GM12865 (cell line): Measurements from ENCODE around the gene TRIM34.
"Not testable (repeated sequence)": the region's sequence is repeated elsewhere in the genome, so short reads cannot be mapped to it uniquely, and the experiment has no call there.

Experiments
- DNase-seq: peaks from one replicate; pipeline ENCODE4 v3.0.0; 2010; ENCODE audit warnings: low read depth
- H3K4me3 ChIP-seq: 2 replicates; pipeline ENCODE4 v1.5.1; 2011; ENCODE audit warnings: mild to moderate bottlenecking, low read depth, low read length, control low read depth
- TF ChIP-seq, protein P1 (sequence below): IDR thresholded peaks from 2 replicates; pipeline ENCODE4 v1.5.1; 2011; ENCODE audit warnings: low read length, control low read depth, low read depth, inconsistent platforms; ENCODE audit not compliant: insufficient read depth; ENCODE audit errors: missing control alignments

Gene TRIM34

DNA sequence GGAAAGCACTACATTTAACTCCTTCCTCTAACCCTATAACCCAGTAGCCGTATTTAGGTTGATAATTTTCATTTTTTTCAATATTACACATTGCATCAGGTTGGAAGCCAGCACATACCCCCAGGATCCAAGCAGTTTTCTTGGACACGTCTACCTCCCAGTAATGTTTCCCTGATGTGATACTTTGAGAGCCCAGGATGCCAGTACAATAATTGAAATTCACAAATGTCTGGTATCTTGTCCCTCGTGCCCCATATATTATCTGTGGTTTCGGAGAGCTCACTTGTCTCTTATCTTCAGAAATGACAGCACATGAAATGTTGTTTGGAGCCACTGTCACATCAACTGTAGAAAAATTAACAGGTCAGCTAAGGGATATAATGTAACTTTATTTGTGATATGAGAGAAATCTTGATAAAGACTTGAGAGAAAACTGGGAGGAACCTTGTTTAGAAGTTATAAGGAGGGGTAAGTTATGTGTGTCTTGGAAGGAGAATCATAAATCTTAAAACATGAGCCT lies 40.3 kb downstream of the TRIM34 start:
- DNase-seq = no peak
- H3K4me3 ChIP-seq = no peak overlapping the region
- TF ChIP-seq, protein P1, sequence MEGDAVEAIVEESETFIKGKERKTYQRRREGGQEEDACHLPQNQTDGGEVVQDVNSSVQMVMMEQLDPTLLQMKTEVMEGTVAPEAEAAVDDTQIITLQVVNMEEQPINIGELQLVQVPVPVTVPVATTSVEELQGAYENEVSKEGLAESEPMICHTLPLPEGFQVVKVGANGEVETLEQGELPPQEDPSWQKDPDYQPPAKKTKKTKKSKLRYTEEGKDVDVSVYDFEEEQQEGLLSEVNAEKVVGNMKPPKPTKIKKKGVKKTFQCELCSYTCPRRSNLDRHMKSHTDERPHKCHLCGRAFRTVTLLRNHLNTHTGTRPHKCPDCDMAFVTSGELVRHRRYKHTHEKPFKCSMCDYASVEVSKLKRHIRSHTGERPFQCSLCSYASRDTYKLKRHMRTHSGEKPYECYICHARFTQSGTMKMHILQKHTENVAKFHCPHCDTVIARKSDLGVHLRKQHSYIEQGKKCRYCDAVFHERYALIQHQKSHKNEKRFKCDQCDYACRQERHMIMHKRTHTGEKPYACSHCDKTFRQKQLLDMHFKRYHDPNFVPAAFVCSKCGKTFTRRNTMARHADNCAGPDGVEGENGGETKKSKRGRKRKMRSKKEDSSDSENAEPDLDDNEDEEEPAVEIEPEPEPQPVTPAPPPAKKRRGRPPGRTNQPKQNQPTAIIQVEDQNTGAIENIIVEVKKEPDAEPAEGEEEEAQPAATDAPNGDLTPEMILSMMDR = no peak

DNA sequence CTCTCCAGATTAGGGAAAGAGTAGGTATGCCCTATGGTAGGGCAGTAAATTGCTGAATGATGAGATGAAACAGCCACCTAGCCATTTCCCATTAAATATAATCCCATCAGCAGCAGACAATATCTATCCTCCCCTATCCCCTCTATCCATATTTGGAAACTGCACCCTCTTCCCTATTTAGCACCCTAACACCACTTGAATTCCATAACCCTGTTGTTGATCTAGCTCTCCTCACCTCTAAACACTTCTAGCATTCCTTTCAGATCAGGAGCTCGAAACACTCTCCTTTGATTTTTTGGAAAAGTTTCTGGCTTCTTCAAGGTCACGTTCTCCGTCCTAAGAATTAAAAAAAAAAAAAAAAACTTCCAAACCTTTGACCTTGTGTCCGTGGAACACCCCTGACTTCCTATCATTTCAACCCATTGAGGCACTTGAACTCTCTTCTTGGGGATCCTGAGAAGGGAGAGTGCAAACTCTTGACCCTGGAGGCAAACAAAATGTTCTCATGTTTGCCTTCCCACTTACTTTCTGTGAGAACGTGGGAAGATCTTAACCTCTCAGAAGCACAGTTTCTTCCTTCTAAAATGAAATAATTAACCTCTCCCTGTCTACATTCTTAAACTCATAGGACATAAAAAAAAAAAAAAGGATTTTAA lies 41.1 kb downstream of the TRIM34 start:
- DNase-seq = no peak
- TF ChIP-seq, protein P1 = no peak
- no peak overlapping the region for H3K4me3 ChIP-seq

DNA sequence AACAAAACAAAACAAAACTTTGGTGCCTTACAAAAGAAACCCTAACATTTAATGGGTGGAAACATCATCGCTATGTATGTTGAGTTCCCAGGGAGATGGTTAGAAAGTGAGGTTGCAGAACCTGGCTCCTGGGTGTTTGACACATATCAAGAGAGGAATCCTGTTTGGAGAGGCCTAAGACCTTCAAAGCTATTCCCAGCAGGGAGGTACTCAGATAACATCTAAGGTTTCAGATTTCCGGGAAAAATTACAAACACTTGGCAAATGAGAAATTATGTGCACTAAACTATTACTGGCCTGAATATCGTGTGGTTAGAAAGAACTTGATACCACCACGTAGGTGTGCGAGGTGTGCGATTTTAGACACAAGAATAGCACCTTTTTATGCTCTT lies 41.6 kb downstream of the TRIM34 start:
- TF ChIP-seq, protein P1 = no peak
- DNase-seq = no peak
- H3K4me3 ChIP-seq = no peak overlapping the region

DNA sequence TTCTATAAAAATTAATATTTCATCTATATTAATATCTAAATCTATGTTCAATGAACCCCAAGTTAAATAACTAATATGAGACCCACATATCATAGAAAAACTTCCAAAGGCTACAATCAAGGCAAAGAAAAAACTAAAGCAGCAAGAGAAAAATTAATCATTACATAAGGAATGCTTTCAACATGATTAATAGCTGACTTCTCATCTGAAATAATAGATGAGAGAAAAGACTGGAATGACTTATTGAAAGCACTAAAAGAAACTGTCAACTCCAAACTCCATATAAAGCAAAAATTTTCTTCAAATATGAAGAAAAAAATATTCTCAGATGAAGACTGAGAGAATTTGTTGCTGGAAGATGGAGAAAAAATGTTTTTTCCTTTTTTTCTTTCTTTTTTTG lies 47.0 kb downstream of the TRIM34 start:
- no peak for DNase-seq
- no peak overlapping the region for H3K4me3 ChIP-seq
- TF ChIP-seq, protein P1 = no peak

DNA sequence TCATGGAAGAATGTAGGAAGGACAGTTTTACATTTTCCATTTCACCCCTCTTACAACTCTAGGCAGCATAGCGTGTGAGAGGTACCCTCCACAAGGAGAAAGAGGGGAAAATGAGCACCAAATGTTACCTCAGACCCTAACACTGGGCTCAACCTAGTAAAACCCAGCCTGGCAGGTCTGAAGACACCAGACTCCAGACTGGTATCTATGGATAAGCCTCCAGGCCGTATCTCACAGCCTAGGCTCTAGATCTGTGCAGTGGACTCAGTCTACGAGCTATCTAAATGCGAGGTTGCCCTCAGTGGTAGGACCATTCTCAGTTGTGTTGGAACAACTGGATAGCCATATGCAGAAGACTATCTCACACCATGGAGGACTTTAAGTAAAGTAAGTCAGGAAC lies 49.6 kb downstream of the TRIM34 start:
- TF ChIP-seq, protein P1 = no peak
- no peak for DNase-seq

DNA sequence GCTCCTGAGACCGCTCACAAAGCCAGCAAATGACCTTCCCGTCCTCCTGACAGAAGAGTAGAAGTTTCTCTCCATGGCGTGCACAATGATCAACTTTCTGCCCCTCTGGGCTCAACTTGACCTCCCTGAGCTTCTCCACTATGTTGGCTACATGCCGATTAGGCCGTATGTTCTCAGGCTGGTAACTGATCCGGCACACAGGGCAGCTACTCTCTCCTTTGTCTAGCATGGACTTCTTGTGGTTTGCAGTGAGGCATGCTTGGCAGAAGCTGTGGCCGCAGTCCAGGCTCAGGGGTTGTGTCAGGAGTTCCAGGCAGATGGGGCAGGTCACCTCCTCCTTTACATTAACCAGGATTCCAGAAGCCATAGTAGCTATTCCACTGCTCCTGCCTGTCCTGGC lies 55.0 kb downstream of the TRIM34 start:
- H3K4me3 ChIP-seq = no peak overlapping the region
- TF ChIP-seq, protein P1 = no peak
- no peak for DNase-seq

More for the DNA sequence above, 49.6 kb downstream of the TRIM34 start:
- no peak overlapping the region for H3K4me3 ChIP-seq

DNA sequence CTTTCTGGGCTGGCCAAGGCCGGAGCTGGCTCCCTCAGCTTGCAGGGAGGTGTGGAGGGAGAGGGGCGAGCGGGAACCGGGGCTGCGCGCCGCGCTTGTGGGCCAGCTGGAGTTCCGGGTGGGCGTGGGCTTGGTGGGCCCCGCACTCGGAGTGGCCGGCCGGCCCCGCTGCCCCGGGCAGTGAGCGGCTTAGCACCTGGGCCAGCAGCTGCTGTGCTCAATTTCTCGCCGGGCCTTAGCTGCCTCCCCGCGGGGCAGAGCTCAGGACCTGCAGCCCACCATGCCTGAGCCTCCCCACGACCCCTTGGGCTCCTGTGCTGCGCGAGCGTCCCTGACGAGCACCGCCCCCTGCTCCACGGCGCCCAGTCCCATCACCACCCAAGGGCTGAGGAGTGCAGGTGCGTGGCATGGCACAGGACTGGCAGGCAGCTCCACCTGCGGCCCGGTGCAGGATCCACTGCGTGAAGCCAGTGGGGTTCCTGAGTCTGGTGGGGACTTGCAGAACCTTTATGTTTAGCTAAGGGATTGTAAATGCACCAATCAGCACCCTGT lies 58.2 kb downstream of the TRIM34 start:
- not testable (repeated sequence) for H3K4me3 ChIP-seq, DNase-seq

DNA sequence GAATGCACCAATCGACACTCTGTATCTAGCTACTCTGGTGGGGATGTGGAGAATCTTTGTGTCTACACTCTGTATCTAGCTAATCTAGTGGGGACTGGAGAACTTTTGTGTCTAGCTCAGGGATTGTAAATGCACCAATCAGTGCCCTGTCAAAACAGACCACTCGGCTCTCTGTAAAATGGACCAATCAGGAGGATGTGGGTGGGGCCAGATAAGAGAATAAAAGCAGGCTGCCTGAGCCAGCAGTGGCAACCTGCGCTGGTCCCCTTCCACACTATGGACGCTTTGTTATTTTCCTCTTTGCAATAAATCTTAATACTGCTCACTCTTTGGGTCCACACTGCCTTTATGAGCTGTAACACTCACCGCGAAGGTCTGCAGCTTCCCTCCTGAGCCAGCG lies 58.8 kb downstream of the TRIM34 start:
- peak overlapping the region; percentile 84 for H3K4me3 ChIP-seq
- peak; percentile 29 for DNase-seq
